Mononuclear cell (primary cell): ENCODE results near the gene NUP35. TPM values are rescaled to one million over a fixed set of nuclear protein-coding genes. Genes with fewer than 3 reads are reported as not detected.
"Not testable (repeated sequence)": the region's sequence is repeated elsewhere in the genome, so short reads cannot be mapped to it uniquely, and the experiment has no call there.

ENCODE experiments used
- H3K27me3 ChIP-seq: 2 replicates; pipeline ENCODE4 v1.6.0; 2011; ENCODE audit warnings: low read length, control low read depth; ENCODE audit not compliant: insufficient read depth
- H3K4me1 ChIP-seq: 2 replicates; pipeline ENCODE4 v1.5.1; 2011; ENCODE audit warnings: mild to moderate bottlenecking, low read length, control low read depth; ENCODE audit not compliant: insufficient read depth
- H3K4me3 ChIP-seq: 2 replicates; pipeline ENCODE4 v1.5.1; 2011; ENCODE audit warnings: mild to moderate bottlenecking, low read length, moderate library complexity
- H3K9me3 ChIP-seq: 2 replicates; pipeline ENCODE4 v1.5.1; 2011; ENCODE audit warnings: low read depth, mild to moderate bottlenecking, control low read depth, low read length
- total RNA-seq: library from RNA; depleted of rRNA; stranded (reverse); fragments of >200 nt; gene quantifications from one replicate; pipeline ENCODE4 v1.2.3, GENCODE V29; 2012

Gene NUP35
- total RNA-seq, 1 donor: 13.7 TPM

DNA sequence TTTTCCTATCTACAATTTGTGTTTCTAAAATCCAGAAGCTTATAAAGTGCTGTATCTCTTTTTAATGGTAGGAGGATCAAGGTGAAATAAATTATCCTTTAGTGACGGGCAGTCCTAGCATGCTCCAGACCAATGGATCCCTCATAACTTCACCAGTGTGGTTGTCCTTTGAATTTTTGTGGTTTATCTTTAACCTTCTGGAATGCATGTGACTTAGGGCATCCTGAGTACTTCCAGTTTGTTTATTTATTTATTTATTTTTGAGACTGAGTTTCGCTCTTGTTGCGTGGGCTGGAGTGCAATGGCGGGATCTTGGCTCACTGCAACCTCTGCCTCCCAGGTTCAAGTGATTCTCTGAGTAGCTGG lies 40.4 kb downstream of the NUP35 start:
- H3K27me3 ChIP-seq: no peaks in the 10 kb centered on the region
- no peak overlapping the region for H3K4me3 ChIP-seq
- H3K4me1 ChIP-seq: no peaks in the 10 kb centered on the region
- no peaks in the 10 kb centered on the region for H3K9me3 ChIP-seq

GRCh38 chr2:183166210-183166609 lies 42.0 kb downstream of the NUP35 start:
- Histone ChIP-seq H3K27me3 (no peaks in the 10 kb centered on the region), H3K9me3 (no peaks in the 10 kb centered on the region), H3K4me3 (no peak overlapping the region)

DNA sequence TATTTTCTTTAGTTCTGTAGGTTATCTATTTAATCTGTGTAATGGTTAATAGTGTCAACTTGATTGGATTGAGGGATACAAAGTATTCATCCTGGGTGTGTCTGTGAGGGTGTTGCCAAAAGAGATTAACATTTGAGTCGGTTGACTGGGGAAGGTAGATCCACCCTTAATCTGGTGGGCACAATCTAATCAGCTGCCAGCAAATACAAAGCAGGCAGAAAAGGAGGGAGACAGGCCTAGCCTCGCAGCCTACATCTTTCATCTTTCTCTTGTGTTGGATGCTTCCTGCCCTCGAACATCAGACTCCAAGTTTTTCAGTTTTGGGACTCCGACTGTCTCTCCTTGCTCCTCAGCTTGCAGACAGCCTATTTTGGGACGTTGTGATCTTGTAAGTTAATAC lies 42.7 kb downstream of the NUP35 start:
- not testable (repeated sequence) for H3K27me3 ChIP-seq, H3K4me1 ChIP-seq, H3K4me3 ChIP-seq, H3K9me3 ChIP-seq

More at GRCh38 chr2:183166210-183166609, 42.0 kb downstream of the NUP35 start:
- no peaks in the 10 kb centered on the region for H3K4me1 ChIP-seq

DNA sequence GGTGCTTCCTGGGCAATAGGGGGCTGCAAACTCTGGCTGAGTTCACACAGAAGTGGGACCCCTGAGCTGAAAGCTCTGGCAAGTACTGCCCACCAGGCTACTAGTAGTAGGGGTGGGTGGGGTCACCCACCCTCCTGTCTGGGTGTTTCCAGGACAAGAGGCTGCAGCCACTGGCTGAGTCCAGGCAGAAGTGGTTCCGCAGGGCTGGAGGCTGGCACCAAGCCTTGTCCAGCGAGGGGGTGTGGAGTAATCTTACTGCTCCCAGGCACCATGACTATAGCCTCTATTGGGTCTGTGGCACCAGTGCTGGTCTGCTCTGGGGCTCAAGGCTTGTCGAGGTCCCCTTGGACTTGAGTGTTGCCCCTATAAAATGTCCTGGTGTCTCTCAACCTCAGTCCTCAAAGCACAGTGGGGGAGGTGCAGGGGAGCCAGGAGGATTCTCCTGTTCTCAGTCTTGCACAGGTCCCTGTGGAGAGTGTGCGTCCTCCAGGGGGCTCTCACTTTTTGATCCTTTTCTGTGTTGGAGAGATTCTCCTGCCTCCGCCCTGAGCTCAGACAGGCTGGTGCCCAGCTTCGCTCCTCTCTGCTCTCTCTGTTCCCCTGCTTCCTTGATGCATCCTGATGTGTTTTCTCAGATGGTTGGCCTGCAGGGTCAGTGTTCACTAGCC lies 48.1 kb downstream of the NUP35 start:
- no peaks in the 10 kb centered on the region for H3K9me3 ChIP-seq
- no peaks in the 10 kb centered on the region for H3K4me1 ChIP-seq
- no peaks in the 10 kb centered on the region for H3K27me3 ChIP-seq
- H3K4me3 ChIP-seq: no peak overlapping the region

GRCh38 chr2:183179156-183179555 lies 54.9 kb downstream of the NUP35 start:
- no peaks in the 10 kb centered on the region for H3K27me3 ChIP-seq
- no peaks in the 10 kb centered on the region for H3K4me1 ChIP-seq
- no peak overlapping the region for H3K4me3 ChIP-seq
- peaks cover 16% of the 10 kb centered on the region for H3K9me3 ChIP-seq

DNA sequence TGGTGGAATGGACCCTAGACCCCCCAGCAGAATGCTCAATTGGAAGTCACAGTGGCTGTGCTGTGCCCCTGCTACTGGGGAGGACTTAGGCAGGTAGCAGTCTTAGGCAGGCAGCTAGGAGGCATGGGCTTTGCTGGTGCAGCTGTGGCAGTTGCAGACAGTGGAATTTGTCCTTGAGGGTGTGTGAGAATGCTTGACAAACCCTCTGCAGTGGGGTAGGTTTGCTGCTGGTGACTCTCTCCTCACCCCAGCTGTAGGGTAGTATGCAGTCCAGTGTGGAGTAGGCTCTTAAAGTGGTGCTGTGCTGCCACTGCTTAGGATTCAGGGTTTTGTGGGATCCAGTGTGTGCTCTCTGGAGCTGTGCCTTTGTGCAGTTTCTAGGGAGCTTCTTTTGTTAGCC lies 61.3 kb downstream of the NUP35 start:
- no peak overlapping the region for H3K4me3 ChIP-seq
- H3K4me1 ChIP-seq: no peaks in the 10 kb centered on the region
- peaks cover 20% of the 10 kb centered on the region for H3K9me3 ChIP-seq
- H3K27me3 ChIP-seq: no peaks in the 10 kb centered on the region

- no peak overlapping the region for H3K4me3 ChIP-seq
- H3K27me3 ChIP-seq: no peaks in the 10 kb centered on the region
- H3K9me3 ChIP-seq: peaks cover 20% of the 10 kb centered on the region
- no peaks in the 10 kb centered on the region for H3K4me1 ChIP-seq
Measured at GRCh38 chr2:183186296-183186695, 62.1 kb downstream of the NUP35 start.

DNA sequence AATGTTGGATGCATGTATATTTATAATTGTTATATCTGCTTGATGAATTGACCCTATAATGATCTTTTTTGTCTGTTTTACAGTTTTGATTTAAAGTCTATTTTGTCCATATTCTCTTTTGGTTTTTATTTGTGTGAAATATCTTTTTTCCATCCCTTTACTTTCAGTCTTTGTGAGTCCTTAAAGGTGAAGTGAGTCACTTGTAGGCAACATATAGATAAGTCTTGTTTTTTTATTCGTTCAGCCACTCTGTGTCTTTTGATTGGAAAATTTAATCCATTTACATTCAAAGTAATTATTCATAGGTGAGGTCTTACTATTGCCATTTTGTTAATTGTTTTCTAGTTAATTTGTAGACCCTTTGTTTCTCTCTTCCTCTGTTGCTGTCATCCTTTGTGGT lies 62.5 kb downstream of the NUP35 start:
- H3K27me3 ChIP-seq: no peaks in the 10 kb centered on the region
- H3K9me3 ChIP-seq: peaks cover 20% of the 10 kb centered on the region
- H3K4me1 ChIP-seq: no peaks in the 10 kb centered on the region
- no peak overlapping the region for H3K4me3 ChIP-seq

DNA sequence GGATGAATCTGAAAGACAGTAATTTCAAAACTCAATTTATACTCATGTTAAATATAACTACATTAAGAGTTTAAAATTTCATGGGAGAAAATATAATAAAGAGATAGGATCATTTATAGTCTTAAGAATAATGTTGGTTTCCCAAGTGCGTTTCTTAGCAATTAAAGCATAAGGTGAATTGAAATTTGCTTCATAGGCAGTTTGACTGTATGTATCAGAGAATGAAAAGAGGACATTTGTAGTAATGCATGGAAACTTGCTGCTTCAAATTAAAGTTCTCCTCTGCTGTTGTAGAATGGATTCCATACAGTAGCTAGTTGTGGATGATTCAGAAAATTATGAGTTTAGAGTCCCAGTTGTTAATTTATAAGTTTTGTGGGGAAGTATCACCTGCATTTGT lies 68.1 kb downstream of the NUP35 start:
- no peaks in the 10 kb centered on the region for H3K27me3 ChIP-seq

DNA sequence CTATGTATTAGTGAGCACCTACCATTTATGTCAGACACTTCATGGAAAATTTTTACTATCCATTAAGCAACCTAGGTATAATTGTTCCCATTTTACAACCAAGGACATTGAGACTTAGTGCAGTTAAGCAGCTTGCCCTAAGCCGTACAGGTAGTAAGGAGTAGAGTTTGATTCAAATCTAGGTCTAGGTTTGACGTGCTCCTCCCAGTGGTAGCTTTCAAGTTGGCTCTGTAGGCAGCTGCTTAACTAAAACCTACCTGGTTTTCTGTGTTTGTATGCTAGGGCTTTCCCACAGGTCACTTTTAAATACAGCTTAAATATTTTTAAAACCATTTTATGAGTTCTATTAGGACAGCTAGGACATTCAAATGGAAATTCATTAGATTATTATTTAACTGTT lies 69.7 kb downstream of the NUP35 start:
- Histone ChIP-seq H3K27me3 (no peaks in the 10 kb centered on the region), H3K4me1 (no peaks in the 10 kb centered on the region), H3K4me3 (no peak overlapping the region), H3K9me3 (no peaks in the 10 kb centered on the region)

More for the DNA sequence above, 68.1 kb downstream of the NUP35 start:
- H3K4me1 ChIP-seq: no peaks in the 10 kb centered on the region
- H3K4me3 ChIP-seq: no peak overlapping the region
- no peaks in the 10 kb centered on the region for H3K9me3 ChIP-seq

DNA sequence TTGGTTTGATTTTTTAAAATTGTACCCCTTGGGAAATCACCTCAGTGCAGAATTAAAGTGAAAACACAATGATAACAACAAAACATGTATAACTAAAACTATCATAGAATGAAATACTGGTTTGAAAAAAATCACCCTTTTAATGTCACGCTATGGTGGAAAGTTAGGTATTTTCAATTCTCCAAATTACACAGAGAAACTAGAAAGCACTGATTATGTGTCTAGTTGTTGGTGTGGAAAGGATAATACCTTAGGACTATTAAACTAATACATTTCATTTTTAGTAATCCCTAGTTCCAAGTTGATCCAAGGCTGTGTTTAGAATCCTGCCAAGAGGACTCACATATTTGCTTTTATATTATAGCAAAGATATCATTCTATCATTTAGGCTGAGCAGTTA lies 71.2 kb downstream of the NUP35 start:
- Histone ChIP-seq H3K4me1 (no peaks in the 10 kb centered on the region), H3K4me3 (no peak overlapping the region), H3K27me3 (no peaks in the 10 kb centered on the region), H3K9me3 (no peaks in the 10 kb centered on the region)

- Histone ChIP-seq H3K9me3 (no peaks in the 10 kb centered on the region), H3K4me1 (no peaks in the 10 kb centered on the region), H3K4me3 (no peak overlapping the region), H3K27me3 (no peaks in the 10 kb centered on the region)
Measured at GRCh38 chr2:183195998-183196409, 71.8 kb downstream of the NUP35 start.

DNA sequence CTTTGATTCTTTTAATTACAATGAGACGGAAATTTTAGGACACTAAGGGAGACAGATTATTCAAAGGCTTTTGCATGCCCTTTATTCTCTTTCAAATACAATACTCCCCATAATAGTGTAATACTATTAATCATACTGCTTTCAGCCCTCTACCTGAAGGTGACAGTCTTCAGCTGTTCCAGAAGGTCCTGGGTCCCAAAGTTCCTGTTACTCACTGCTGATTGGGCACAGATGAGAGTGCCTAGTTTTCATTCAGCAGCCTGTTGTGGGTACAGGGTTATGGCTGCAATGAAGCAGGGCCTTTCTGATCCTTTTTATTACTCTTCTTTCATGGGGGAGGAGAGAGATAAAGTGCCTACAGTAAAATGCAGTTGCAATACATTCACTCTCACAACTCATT lies 80.2 kb downstream of the NUP35 start:
- H3K4me3 ChIP-seq: no peak overlapping the region
- no peaks in the 10 kb centered on the region for H3K27me3 ChIP-seq
- no peaks in the 10 kb centered on the region for H3K4me1 ChIP-seq
- H3K9me3 ChIP-seq: no peaks in the 10 kb centered on the region

DNA sequence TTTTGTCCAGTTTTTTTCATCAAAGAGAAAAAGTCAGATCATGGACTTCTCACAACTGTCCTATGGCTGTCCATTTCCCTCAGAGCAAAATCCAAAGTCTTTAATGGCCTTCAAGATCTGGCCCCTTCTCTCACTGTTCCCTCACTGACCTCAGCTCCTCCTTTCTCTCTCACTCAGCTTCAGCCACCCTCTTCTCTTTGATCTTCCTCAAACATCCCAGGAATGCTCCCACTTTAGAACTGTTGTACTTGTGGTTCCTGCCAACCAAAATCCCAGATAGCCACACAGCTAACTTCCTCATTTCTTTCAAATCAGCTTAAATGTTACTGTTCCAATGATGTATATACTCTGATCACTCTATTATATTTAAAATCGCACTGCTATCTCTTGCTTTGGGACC lies 82.9 kb downstream of the NUP35 start:
- Histone ChIP-seq H3K4me1 (no peaks in the 10 kb centered on the region), H3K27me3 (no peaks in the 10 kb centered on the region), H3K9me3 (no peaks in the 10 kb centered on the region), H3K4me3 (no peak overlapping the region)

- no peaks in the 10 kb centered on the region for H3K27me3 ChIP-seq
- no peaks in the 10 kb centered on the region for H3K9me3 ChIP-seq
- no peak overlapping the region for H3K4me3 ChIP-seq
- no peaks in the 10 kb centered on the region for H3K4me1 ChIP-seq
Measured at GRCh38 chr2:183209395-183210028, 85.3 kb downstream of the NUP35 start.
